Osteocyte (in vitro differentiated cells): Measurements from ENCODE around the gene MC3R. TPM values are rescaled to one million over a fixed set of nuclear protein-coding genes. Genes with fewer than 3 reads are reported as not detected.
"Not testable (repeated sequence)": the region's sequence is repeated elsewhere in the genome, so short reads cannot be mapped to it uniquely, and the experiment has no call there.

ENCODE experiments used
- DNase-seq: peaks from one replicate; pipeline ENCODE4 v3.0.0; 2021; ENCODE audit warnings: mixed read lengths; ENCODE audit not compliant: unreplicated experiment; ENCODE audit errors: extremely low spot score
- H3K27ac Mint-ChIP-seq: one replicate; pipeline ENCODE4 v1.8.0; 2021; ENCODE audit warnings: mild to moderate bottlenecking, mixed read lengths; ENCODE audit not compliant: unreplicated experiment
- H3K27me3 Mint-ChIP-seq: one replicate; pipeline ENCODE4 v1.8.0; 2021; ENCODE audit warnings: mixed read lengths; ENCODE audit not compliant: unreplicated experiment
- H3K36me3 Mint-ChIP-seq: one replicate; pipeline ENCODE4 v1.8.0; 2021; ENCODE audit warnings: mixed read lengths; ENCODE audit not compliant: unreplicated experiment
- H3K4me1 Mint-ChIP-seq: one replicate; pipeline ENCODE4 v1.8.0; 2021; ENCODE audit warnings: mixed read lengths; ENCODE audit not compliant: unreplicated experiment
- H3K4me3 Mint-ChIP-seq: one replicate; pipeline ENCODE4 v1.8.0; 2021; ENCODE audit warnings: mild to moderate bottlenecking, moderate library complexity, mixed read lengths; ENCODE audit not compliant: unreplicated experiment
- H3K9me3 Mint-ChIP-seq: one replicate; pipeline ENCODE4 v1.8.0; 2021; ENCODE audit warnings: mixed read lengths; ENCODE audit not compliant: unreplicated experiment
- total RNA-seq: library from RNA; stranded (reverse); gene quantifications from 2 replicates; pipeline ENCODE4 v1.2.1, GENCODE V29; 2021
- TF ChIP-seq, protein P1 (sequence below): fragments of 200-600 bp; sonication (generic); IDR thresholded peaks from 2 replicates; pipeline ENCODE4 v1.5.0; 2021; ENCODE audit warnings: antibody characterized with exemption, mild to moderate bottlenecking, moderate library complexity

The MC3R gene
- total RNA-seq, 1 donor from 2014 or later: not detected

DNA sequence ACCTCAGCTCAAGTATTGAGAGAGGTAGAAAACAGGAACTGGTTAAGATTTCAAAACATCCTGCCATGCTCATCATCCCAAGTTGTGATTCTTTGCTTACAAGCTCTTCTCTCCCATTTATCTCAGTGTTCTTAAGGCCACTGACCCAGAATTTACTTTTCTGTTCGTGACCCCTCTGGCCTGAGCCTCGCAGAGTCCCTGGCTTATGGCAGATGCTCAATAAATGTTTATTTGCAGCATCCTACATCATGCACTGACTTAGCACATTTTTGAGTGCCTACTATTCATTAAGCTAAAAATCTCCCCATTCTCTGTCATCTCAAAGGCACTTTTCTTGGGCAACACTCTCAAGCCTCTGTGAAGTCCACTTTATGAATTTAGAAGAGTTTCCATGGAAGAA is 33.4 kb upstream of the MC3R start:
- DNase-seq: no peak
- no peaks in the 10 kb centered on the region for H3K27me3 Mint-ChIP-seq
- TF ChIP-seq, protein P1, sequence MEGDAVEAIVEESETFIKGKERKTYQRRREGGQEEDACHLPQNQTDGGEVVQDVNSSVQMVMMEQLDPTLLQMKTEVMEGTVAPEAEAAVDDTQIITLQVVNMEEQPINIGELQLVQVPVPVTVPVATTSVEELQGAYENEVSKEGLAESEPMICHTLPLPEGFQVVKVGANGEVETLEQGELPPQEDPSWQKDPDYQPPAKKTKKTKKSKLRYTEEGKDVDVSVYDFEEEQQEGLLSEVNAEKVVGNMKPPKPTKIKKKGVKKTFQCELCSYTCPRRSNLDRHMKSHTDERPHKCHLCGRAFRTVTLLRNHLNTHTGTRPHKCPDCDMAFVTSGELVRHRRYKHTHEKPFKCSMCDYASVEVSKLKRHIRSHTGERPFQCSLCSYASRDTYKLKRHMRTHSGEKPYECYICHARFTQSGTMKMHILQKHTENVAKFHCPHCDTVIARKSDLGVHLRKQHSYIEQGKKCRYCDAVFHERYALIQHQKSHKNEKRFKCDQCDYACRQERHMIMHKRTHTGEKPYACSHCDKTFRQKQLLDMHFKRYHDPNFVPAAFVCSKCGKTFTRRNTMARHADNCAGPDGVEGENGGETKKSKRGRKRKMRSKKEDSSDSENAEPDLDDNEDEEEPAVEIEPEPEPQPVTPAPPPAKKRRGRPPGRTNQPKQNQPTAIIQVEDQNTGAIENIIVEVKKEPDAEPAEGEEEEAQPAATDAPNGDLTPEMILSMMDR: no peak
- no peak overlapping the region for H3K4me3 Mint-ChIP-seq
- peaks cover 8% of the 10 kb centered on the region for H3K9me3 Mint-ChIP-seq
- no peak overlapping the region for H3K27ac Mint-ChIP-seq
- no peaks in the 10 kb centered on the region for H3K4me1 Mint-ChIP-seq
- H3K36me3 Mint-ChIP-seq: no peaks in the 10 kb centered on the region

DNA sequence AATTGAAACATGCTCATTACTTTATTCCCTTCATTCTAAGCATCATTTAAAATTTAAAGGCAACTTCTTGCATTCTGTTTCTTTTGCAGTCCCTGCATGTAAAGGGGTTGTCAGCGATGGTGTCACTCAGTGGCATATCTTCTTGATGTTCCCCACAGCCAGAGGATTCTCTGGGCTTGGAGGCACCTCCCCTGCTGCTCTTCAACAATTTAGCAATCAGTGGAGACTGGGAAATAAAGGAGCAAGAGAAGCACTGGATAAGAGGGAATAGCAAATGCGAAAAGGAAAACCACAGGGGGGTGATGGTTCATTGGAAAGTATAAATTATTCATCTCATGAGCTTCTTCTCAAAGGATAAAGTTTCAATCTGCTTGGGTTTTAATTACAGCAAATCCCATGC is 30.7 kb upstream of the MC3R start:
- H3K27me3 Mint-ChIP-seq: no peaks in the 10 kb centered on the region
- no peak overlapping the region for H3K27ac Mint-ChIP-seq
- H3K36me3 Mint-ChIP-seq: no peaks in the 10 kb centered on the region
- no peak overlapping the region for H3K4me3 Mint-ChIP-seq
- DNase-seq: no peak
- H3K9me3 Mint-ChIP-seq: peaks cover 18% of the 10 kb centered on the region
- no peaks in the 10 kb centered on the region for H3K4me1 Mint-ChIP-seq
- TF ChIP-seq, protein P1: no peak

DNA sequence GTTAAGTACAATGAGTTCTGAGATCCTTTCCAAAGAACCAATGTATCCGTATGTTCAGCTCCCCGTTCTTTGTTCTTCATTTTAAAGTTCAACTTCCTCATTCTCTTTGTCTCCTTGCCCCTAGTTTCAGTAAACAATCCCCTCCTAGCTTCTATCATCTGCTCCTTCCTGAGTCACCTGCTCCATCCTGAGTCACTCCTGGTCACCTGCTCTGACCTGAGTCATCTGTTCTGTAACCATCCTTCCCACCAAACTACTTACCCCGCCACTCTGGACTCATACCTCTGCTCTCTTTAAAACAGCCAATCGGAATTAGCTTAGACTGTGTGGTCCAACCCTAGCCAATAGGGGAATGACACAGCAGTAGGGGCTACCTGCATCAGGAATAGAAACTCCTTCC is 27.3 kb upstream of the MC3R start:
- H3K9me3 Mint-ChIP-seq: peaks cover 29% of the 10 kb centered on the region
- H3K36me3 Mint-ChIP-seq, H3K27ac Mint-ChIP-seq, H3K4me3 Mint-ChIP-seq, H3K27me3 Mint-ChIP-seq, DNase-seq, H3K4me1 Mint-ChIP-seq: not testable (repeated sequence)

DNA sequence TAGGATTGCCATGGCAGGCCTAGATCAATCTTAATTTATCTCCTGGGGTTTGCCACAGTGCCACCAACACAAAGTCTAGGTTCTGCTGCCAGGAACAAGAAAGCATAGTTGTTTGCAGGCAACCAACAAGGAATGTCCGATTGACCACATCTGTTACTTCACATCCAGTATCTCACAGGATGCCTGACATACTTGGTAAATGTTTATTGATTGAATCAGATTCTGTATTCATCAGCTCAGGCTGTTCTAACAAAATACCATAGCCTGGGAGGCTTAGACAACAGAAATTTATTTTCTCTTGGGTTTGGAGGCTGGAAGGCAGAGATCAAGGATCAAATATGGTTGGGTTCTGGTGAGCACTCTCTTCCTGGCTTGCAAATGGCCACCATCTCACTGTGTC is 26.3 kb upstream of the MC3R start:
- peaks cover 31% of the 10 kb centered on the region for H3K9me3 Mint-ChIP-seq
- H3K27me3 Mint-ChIP-seq: no peaks in the 10 kb centered on the region
- H3K27ac Mint-ChIP-seq: no peak overlapping the region
- no peak for DNase-seq
- no peaks in the 10 kb centered on the region for H3K36me3 Mint-ChIP-seq
- TF ChIP-seq, protein P1: no peak
- no peaks in the 10 kb centered on the region for H3K4me1 Mint-ChIP-seq
- H3K4me3 Mint-ChIP-seq: no peak overlapping the region

- H3K4me1 Mint-ChIP-seq: no peaks in the 10 kb centered on the region
- H3K27ac Mint-ChIP-seq: no peak overlapping the region
- H3K4me3 Mint-ChIP-seq: no peak overlapping the region
- DNase-seq: no peak
- no peaks in the 10 kb centered on the region for H3K27me3 Mint-ChIP-seq
- H3K9me3 Mint-ChIP-seq: peaks cover 31% of the 10 kb centered on the region
- H3K36me3 Mint-ChIP-seq: no peaks in the 10 kb centered on the region
- TF ChIP-seq, protein P1: no peak
Measured at GRCh38 chr20:56222945-56223344, 25.6 kb upstream of the MC3R start.

- TF ChIP-seq, protein P1: no peak
- H3K4me3 Mint-ChIP-seq: no peak overlapping the region
- DNase-seq: no peak
- no peaks in the 10 kb centered on the region for H3K4me1 Mint-ChIP-seq
- H3K27ac Mint-ChIP-seq: no peak overlapping the region
- peaks cover 31% of the 10 kb centered on the region for H3K9me3 Mint-ChIP-seq
- H3K27me3 Mint-ChIP-seq: no peaks in the 10 kb centered on the region
- H3K36me3 Mint-ChIP-seq: no peaks in the 10 kb centered on the region
Measured at GRCh38 chr20:56223352-56223751, 25.2 kb upstream of the MC3R start.
